Loucy (cell line): ENCODE measurements around the gene MRPL51.

Experiments
- H2AFZ ChIP-seq: fragments of 200-600 bp; sonication (generic); 2 replicates; pipeline ENCODE4 v1.6.0; 2016; ENCODE audit warnings: antibody characterized with exemption, mild to moderate bottlenecking, low read length, moderate library complexity
- H3F3A ChIP-seq: fragments of 200-600 bp; 2 replicates; pipeline ENCODE4 v1.6.0; 2016; ENCODE audit warnings: antibody characterized with exemption, low read depth, mild to moderate bottlenecking
- H3K27me3 ChIP-seq: fragments of 200-600 bp; sonication (generic); 2 replicates; pipeline ENCODE4 v1.6.1; 2014; ENCODE audit warnings: low read length, mild to moderate bottlenecking; ENCODE audit not compliant: insufficient read depth, poor library complexity, severe bottlenecking
- H3K36me3 ChIP-seq: fragments of 200-600 bp; sonication (generic); 2 replicates; pipeline ENCODE4 v1.6.1; 2016; ENCODE audit warnings: low read length; ENCODE audit not compliant: insufficient read depth
- H3K4me1 ChIP-seq: fragments of 200-600 bp; sonication (generic); 2 replicates; pipeline ENCODE4 v1.5.1; 2014; ENCODE audit warnings: low read length, mild to moderate bottlenecking; ENCODE audit not compliant: insufficient read depth, poor library complexity, severe bottlenecking
- H3K4me2 ChIP-seq: fragments of 200-600 bp; sonication (generic); 2 replicates; pipeline ENCODE4 v1.6.0; 2014; ENCODE audit warnings: antibody characterized with exemption, low read length, low read depth, mild to moderate bottlenecking; ENCODE audit not compliant: poor library complexity, severe bottlenecking
- H3K4me3 ChIP-seq: fragments of 200-600 bp; sonication (generic); 2 replicates; pipeline ENCODE4 v1.5.1; 2014; ENCODE audit warnings: low read length, mild to moderate bottlenecking, mixed read lengths; ENCODE audit not compliant: poor library complexity, severe bottlenecking
- H3K79me2 ChIP-seq: fragments of 200-600 bp; sonication (generic); 2 replicates; pipeline ENCODE4 v1.6.1; 2014; ENCODE audit warnings: low read length; ENCODE audit not compliant: insufficient read depth
- H3K9ac ChIP-seq: fragments of 200-600 bp; sonication (generic); 2 replicates; pipeline ENCODE4 v1.6.0; 2014; ENCODE audit warnings: mild to moderate bottlenecking, low read depth, low read length, moderate library complexity; ENCODE audit not compliant: poor library complexity, severe bottlenecking
- H3K9me2 ChIP-seq: fragments of 200-600 bp; sonication (generic); replicated peaks from 2 replicates; pipeline ENCODE4 v1.6.1; 2016; ENCODE audit warnings: low read depth, low read length, mixed read lengths
- H3K9me3 ChIP-seq: fragments of 200-600 bp; sonication (generic); 2 replicates; pipeline ENCODE4 v1.6.1; 2014; ENCODE audit warnings: mild to moderate bottlenecking, antibody characterized with exemption, low read length, low read depth; ENCODE audit not compliant: insufficient read depth
- H4K20me1 ChIP-seq: fragments of 200-600 bp; sonication (generic); 2 replicates; pipeline ENCODE4 v1.6.0; 2014; ENCODE audit warnings: antibody characterized with exemption, low read length, mild to moderate bottlenecking; ENCODE audit not compliant: insufficient read depth, poor library complexity, severe bottlenecking
- CTCF ChIP-seq: fragments of 200-600 bp; sonication (generic); conservative IDR thresholded peaks from 2 replicates; pipeline ENCODE4 v1.5.1; 2014; ENCODE audit warnings: mild to moderate bottlenecking, antibody characterized with exemption, low read length
- EZH2phosphoT487 ChIP-seq: fragments of 200-600 bp; IDR thresholded peaks from 2 replicates; pipeline ENCODE4 v1.6.1; 2018; ENCODE audit warnings: antibody characterized with exemption, mild to moderate bottlenecking, moderate library complexity, borderline replicate concordance

The MRPL51 gene

GRCh38 chr12:6458281-6459003 lies 34.6 kb downstream of the MRPL51 start:
- Histone ChIP-seq H3K27me3 (no peaks in the 10 kb centered on the region), H3K9ac (no peak overlapping the region), H3K4me2 (no peak overlapping the region)

GRCh38 chr12:6457220-6457945 lies 35.7 kb downstream of the MRPL51 start:
- H3F3A ChIP-seq = peaks cover 10% of the 10 kb centered on the region; the same call in 1 of the 2 replicates
- no peak overlapping the region for H3K4me2 ChIP-seq
- H3K9me3 ChIP-seq = no peaks in the 10 kb centered on the region
- no peak overlapping the region for H2AFZ ChIP-seq
- H3K4me1 ChIP-seq = peaks cover 29% of the 10 kb centered on the region
- peaks cover 23% of the 10 kb centered on the region; the same call in 1 of the 2 replicates for H3K36me3 ChIP-seq
- H3K9ac ChIP-seq = no peak overlapping the region
- H3K9me2 ChIP-seq = no peaks in the 10 kb centered on the region
- no peaks in the 10 kb centered on the region for H3K27me3 ChIP-seq
- no peak overlapping the region for H3K4me3 ChIP-seq
- TF ChIP-seq CTCF (no peak), EZH2phosphoT487 (no peak)
- H3K79me2 ChIP-seq = peaks cover 27% of the 10 kb centered on the region
- H4K20me1 ChIP-seq = no peaks in the 10 kb centered on the region

More at GRCh38 chr12:6458281-6459003, 34.6 kb downstream of the MRPL51 start:
- Histone ChIP-seq H3F3A (peaks cover 10% of the 10 kb centered on the region; the same call in 1 of the 2 replicates), H3K9me3 (no peaks in the 10 kb centered on the region), H3K36me3 (peaks cover 23% of the 10 kb centered on the region; the same call in 1 of the 2 replicates), H3K4me1 (peaks cover 29% of the 10 kb centered on the region), H3K79me2 (peaks cover 27% of the 10 kb centered on the region), H4K20me1 (no peaks in the 10 kb centered on the region), H2AFZ (no peak overlapping the region), H3K4me3 (no peak overlapping the region), H3K9me2 (no peaks in the 10 kb centered on the region)
- TF ChIP-seq EZH2phosphoT487 = no peak
- TF ChIP-seq CTCF = no peak

- peak overlapping the region; percentile 100 for H3K4me2 ChIP-seq
- TF ChIP-seq CTCF (no peak), EZH2phosphoT487 (no peak)
- H4K20me1 ChIP-seq = no peaks in the 10 kb centered on the region
- H3K9me3 ChIP-seq = no peaks in the 10 kb centered on the region
- no peaks in the 10 kb centered on the region for H3K9me2 ChIP-seq
- H3K36me3 ChIP-seq = peaks cover 12% of the 10 kb centered on the region; the same call in 1 of the 2 replicates
- peak overlapping the region; percentile 91 for H3K4me3 ChIP-seq
- H3K27me3 ChIP-seq = no peaks in the 10 kb centered on the region
- peaks cover 30% of the 10 kb centered on the region for H3K4me1 ChIP-seq
- no peak overlapping the region for H2AFZ ChIP-seq
- H3K79me2 ChIP-seq = peaks cover 48% of the 10 kb centered on the region
- peak overlapping the region; percentile 96 for H3K9ac ChIP-seq
- H3F3A ChIP-seq = no peaks in the 10 kb centered on the region
Observed at GRCh38 chr12:6452944-6453630, 40.0 kb downstream of the MRPL51 start.
